Smooth muscle cell (in vitro differentiated cells): ENCODE measurements around the gene ARHGAP40. TPM values are rescaled to one million over a fixed set of nuclear protein-coding genes. Genes with fewer than 3 reads are reported as not detected.

Experiments used
- DNase-seq: peaks from one replicate; lab custom pipeline; 2025; ENCODE audit not compliant: unreplicated experiment; lab: John Stamatoyannopoulos, UW
- H2AFZ ChIP-seq: fragments of 200-600 bp; sonication (generic); 2 replicates; pipeline ENCODE4 v1.6.0; 2016; ENCODE audit warnings: antibody characterized with exemption, low read depth, mild to moderate bottlenecking
- H3F3A ChIP-seq: fragments of 200-600 bp; sonication (generic); 2 replicates; pipeline ENCODE4 v1.6.0; 2017; ENCODE audit warnings: antibody characterized with exemption, low read depth
- H3K27ac ChIP-seq: fragments of 200-600 bp; sonication (generic); 2 replicates; pipeline ENCODE4 v1.5.1; 2016; ENCODE audit warnings: low read depth, mild to moderate bottlenecking
- H3K27me3 ChIP-seq: fragments of 200-600 bp; sonication (generic); 2 replicates; pipeline ENCODE4 v1.6.1; 2016; ENCODE audit warnings: low read depth, mild to moderate bottlenecking
- H3K36me3 ChIP-seq: fragments of 200-600 bp; sonication (generic); 2 replicates; pipeline ENCODE4 v1.5.1; 2016; ENCODE audit warnings: low read depth
- H3K4me1 ChIP-seq: fragments of 200-600 bp; sonication (generic); 2 replicates; pipeline ENCODE4 v1.5.1; 2016; ENCODE audit warnings: low read depth
- H3K4me2 ChIP-seq: fragments of 200-600 bp; sonication (generic); 2 replicates; pipeline ENCODE4 v1.6.0; 2016; ENCODE audit warnings: mild to moderate bottlenecking
- H3K4me3 ChIP-seq: fragments of 200-600 bp; sonication (generic); 2 replicates; pipeline ENCODE4 v1.5.1; 2016; ENCODE audit warnings: mild to moderate bottlenecking
- H3K79me2 ChIP-seq: fragments of 200-600 bp; sonication (generic); 2 replicates; pipeline ENCODE4 v1.6.0; 2016; ENCODE audit warnings: low read depth, mild to moderate bottlenecking
- H3K9ac ChIP-seq: fragments of 200-600 bp; sonication (generic); 2 replicates; pipeline ENCODE4 v1.6.0; 2016; ENCODE audit warnings: low read depth
- H3K9me3 ChIP-seq: fragments of 200-600 bp; sonication (generic); replicated peaks from 2 replicates; pipeline ENCODE4 v1.5.1; 2016; ENCODE audit warnings: low read depth
- H4K20me1 ChIP-seq: fragments of 200-600 bp; sonication (generic); 2 replicates; pipeline ENCODE4 v1.6.0; 2016; ENCODE audit warnings: low read depth
- WGBS: methylation state at CpG from one replicate; pipeline ENCODE4 v1.1.7; 2016; ENCODE audit warnings: low lambda C conversion rate; 5-methylcytosine and 5-hydroxymethylcytosine counted together
- polyA plus RNA-seq: library from polyadenylated mRNA; unstranded; fragments of >200 nt; fragmentation: Nextera tagmentation; extraction: Ambion mirVana; gene quantifications from 2 replicates; pipeline ENCODE4 v1.2.1, GENCODE V29; 2016
- total RNA-seq: library from RNA; depleted of rRNA; stranded (reverse); fragments of >200 nt; gene quantifications from 2 replicates; pipeline ENCODE4 v1.2.3, GENCODE V29; 2014
- TF ChIP-seq, protein P1 (sequence below): fragments of 200-600 bp; sonication (generic); IDR thresholded peaks from 2 replicates; pipeline ENCODE4 v1.5.1; 2017; ENCODE audit warnings: borderline replicate concordance, mild to moderate bottlenecking, antibody characterized with exemption; ENCODE audit not compliant: insufficient read depth, poor library complexity, severe bottlenecking

ARHGAP40 gene
- total and polyA plus RNA-seq, 2 experiments from 2014 or later = 0.22 TPM; not detected in 1

DNA sequence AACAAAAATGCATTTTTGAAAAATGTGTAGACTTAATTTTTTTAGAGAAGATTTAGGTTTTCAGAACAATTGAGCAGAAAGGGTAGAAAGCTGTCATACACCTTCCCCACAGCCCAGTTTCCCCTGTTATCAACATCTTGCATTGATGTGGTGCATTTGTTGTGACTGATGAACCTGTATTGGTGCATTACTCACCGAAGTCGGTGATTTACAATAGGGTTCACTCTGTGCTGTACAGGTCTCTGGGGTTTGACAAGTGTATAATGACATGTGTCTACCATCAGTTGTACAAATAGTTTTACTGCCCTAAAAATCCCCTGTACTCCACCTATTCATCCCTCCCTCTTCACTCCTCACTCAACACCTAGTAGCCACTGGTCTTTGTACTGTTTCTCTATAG lies 44.4 kb upstream of the ARHGAP40 start:
- no peak overlapping the region for H3K4me3 ChIP-seq
- no peak for DNase-seq
- 100% methylated on average over 2 of the region's 2 CpGs for WGBS
- H3F3A ChIP-seq = no peaks in the 10 kb centered on the region
- no peak overlapping the region for H3K27ac ChIP-seq
- H3K27me3 ChIP-seq = no peaks in the 10 kb centered on the region
- peaks cover 65% of the 10 kb centered on the region for H3K36me3 ChIP-seq
- TF ChIP-seq, protein P1, sequence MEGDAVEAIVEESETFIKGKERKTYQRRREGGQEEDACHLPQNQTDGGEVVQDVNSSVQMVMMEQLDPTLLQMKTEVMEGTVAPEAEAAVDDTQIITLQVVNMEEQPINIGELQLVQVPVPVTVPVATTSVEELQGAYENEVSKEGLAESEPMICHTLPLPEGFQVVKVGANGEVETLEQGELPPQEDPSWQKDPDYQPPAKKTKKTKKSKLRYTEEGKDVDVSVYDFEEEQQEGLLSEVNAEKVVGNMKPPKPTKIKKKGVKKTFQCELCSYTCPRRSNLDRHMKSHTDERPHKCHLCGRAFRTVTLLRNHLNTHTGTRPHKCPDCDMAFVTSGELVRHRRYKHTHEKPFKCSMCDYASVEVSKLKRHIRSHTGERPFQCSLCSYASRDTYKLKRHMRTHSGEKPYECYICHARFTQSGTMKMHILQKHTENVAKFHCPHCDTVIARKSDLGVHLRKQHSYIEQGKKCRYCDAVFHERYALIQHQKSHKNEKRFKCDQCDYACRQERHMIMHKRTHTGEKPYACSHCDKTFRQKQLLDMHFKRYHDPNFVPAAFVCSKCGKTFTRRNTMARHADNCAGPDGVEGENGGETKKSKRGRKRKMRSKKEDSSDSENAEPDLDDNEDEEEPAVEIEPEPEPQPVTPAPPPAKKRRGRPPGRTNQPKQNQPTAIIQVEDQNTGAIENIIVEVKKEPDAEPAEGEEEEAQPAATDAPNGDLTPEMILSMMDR = no peak
- H3K4me2 ChIP-seq = no peak overlapping the region
- no peaks in the 10 kb centered on the region for H3K79me2 ChIP-seq
- no peak overlapping the region for H2AFZ ChIP-seq
- H3K9ac ChIP-seq = no peak overlapping the region
- peaks cover 9% of the 10 kb centered on the region for H4K20me1 ChIP-seq
- no peaks in the 10 kb centered on the region for H3K9me3 ChIP-seq
- no peaks in the 10 kb centered on the region for H3K4me1 ChIP-seq

DNA sequence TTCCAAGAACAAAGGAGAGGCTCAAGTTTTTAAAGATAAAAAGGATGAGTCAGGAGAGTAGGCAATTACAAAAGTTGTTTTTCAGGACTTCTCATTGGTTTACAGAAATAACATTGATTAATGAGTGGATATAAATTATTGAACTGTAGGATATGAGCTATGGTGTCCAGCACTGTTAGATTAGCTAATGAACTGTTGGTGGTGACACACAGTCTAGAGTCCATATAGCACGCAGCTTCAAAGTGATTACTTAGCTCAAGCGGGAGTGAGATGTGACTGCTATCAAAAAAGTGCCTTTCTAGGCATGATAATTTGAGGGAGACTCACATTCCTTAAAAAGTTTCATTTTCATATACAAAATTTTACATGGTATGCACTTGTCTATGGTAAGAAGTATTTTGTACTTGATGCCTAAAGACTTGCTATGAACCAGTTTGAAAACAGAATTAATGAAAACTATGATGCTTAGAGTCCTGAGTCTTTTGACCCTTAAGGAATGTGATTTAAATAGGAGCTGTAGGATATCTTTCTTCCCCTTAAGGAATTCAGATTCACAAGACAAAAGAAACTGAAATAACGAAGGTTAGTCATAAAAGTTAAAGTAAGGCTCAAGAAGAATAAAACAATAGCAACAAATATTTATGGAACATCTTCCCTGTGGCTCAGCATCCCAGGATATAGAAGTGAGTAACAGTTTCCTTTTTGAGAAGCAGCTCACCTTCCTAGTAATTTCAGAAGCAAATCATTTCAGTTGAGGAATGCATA lies 42.8 kb upstream of the ARHGAP40 start:
- TF ChIP-seq, protein P1 = no peak
- Histone ChIP-seq H3K27me3 (no peaks in the 10 kb centered on the region), H4K20me1 (peaks cover 9% of the 10 kb centered on the region), H3K27ac (no peak overlapping the region), H3F3A (no peaks in the 10 kb centered on the region), H3K4me1 (no peaks in the 10 kb centered on the region), H3K4me3 (no peak overlapping the region), H2AFZ (no peak overlapping the region), H3K36me3 (peaks cover 67% of the 10 kb centered on the region), H3K79me2 (no peaks in the 10 kb centered on the region), H3K9ac (no peak overlapping the region), H3K9me3 (no peaks in the 10 kb centered on the region), H3K4me2 (no peak overlapping the region)
- WGBS = 86% methylated on average over 3 of the region's 3 CpGs
- DNase-seq = no peak

DNA sequence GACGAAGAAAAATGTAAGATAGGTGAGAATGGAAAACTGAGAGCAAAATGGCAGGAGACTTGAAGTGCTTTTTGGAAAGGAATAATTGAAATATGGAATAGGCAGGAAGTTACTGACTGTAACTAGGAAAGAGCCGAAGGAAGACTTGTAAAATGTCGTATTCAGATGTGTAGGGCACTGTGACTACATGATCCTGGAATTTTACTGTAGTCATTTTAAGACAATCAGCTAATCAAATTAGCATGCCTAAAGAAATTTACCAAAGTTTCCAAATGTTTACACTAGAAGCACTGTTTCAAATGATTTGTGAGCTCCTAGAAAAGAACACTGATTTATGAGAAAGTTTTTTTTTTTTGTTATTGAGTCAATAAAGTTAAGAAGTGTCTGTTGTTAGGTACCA lies 41.8 kb upstream of the ARHGAP40 start:
- no peak overlapping the region for H3K27ac ChIP-seq
- peaks cover 57% of the 10 kb centered on the region for H3K36me3 ChIP-seq
- H2AFZ ChIP-seq = no peak overlapping the region
- WGBS = 58% methylated on average over 3 of the region's 3 CpGs
- no peaks in the 10 kb centered on the region for H3K9me3 ChIP-seq
- H3K4me2 ChIP-seq = no peak overlapping the region
- H3K4me3 ChIP-seq = no peak overlapping the region
- H3K27me3 ChIP-seq = no peaks in the 10 kb centered on the region
- H3F3A ChIP-seq = no peaks in the 10 kb centered on the region
- TF ChIP-seq, protein P1 = no peak
- H3K79me2 ChIP-seq = no peaks in the 10 kb centered on the region
- DNase-seq = no peak
- no peak overlapping the region for H3K9ac ChIP-seq
- H4K20me1 ChIP-seq = peaks cover 6% of the 10 kb centered on the region
- no peaks in the 10 kb centered on the region for H3K4me1 ChIP-seq

DNA sequence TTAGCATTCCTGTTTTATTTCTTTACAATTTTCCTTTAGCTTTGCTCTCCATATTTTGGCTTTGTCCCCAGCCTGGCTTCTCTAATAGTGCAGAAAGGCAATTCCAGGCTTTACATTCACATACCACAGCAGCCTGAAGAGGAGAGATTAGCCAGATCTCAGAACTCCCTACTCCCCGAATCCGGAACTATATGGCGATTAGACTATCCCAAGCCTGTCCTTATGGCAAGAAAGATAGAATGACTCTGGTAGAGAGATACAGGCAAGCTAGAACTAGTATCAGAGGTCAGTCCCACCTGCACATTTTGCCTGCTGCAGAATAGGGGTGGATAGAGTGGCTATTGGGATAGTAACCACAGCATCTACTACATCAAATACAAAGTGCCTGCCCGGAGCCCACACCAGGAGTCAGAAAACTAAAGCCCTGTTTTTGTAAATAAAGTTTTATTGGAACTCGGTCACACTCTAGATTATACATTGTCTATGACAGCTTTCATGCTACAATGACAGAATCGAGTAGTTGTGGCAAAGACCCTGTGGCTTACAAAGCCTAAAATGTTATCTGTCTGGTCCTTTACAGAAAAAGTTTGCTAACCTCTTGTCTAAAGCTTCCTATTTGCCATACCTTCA lies 37.7 kb upstream of the ARHGAP40 start:
- no peaks in the 10 kb centered on the region for H3K27me3 ChIP-seq
- no peak for DNase-seq

More for the DNA sequence above, 37.7 kb upstream of the ARHGAP40 start:
- no peak overlapping the region for H3K27ac ChIP-seq
- no peaks in the 10 kb centered on the region for H3F3A ChIP-seq
- WGBS = 97% methylated on average over 6 of the region's 6 CpGs
- no peaks in the 10 kb centered on the region for H3K9me3 ChIP-seq
- no peak overlapping the region for H3K9ac ChIP-seq
- TF ChIP-seq, protein P1 = no peak
- no peak overlapping the region for H3K4me2 ChIP-seq
- H2AFZ ChIP-seq = no peak overlapping the region
- no peaks in the 10 kb centered on the region for H3K79me2 ChIP-seq
- peaks cover 45% of the 10 kb centered on the region for H3K36me3 ChIP-seq
- H4K20me1 ChIP-seq = no peaks in the 10 kb centered on the region
- H3K4me3 ChIP-seq = no peak overlapping the region
- H3K4me1 ChIP-seq = no peaks in the 10 kb centered on the region
